ENCODE results near the gene PACS2.

Gene PACS2

DNA sequence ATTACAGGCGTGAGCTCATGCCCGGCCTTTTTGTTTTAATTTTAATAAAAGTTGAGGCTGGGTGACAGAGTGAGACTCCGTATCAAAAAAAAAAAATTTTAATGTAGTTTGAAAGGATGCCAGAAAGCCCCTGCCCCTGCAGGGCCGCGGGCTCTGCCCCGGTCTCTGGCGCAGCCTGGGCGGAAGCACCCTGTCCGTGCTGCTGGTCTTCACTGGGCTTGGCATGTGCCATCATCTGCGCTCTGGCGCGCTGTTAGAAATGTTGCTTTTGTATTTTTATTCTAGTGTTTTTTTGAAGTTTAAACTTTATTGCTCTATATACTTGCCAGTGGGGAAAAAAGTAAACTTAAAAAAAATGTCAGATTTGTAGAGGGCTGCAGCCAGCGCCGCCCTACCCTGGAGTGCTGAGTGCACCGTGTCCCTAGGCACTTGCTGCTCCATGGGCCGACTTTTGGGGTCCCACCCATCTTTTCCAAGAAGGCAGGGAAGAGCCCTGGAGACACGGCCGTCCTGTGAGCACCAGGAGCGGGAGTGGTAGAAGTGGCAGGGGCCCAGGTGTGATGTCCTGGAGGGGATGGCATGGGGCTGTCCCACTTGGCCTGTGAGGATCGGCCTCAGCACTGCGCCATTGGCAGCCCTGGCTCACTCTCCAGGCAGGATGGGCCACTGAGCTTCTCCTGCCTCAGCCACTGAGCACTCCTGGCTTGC lies 109.1 kb downstream of the PACS2 start:
- DNase-seq (ENCODE audit: low spot score) = no peak

DNA sequence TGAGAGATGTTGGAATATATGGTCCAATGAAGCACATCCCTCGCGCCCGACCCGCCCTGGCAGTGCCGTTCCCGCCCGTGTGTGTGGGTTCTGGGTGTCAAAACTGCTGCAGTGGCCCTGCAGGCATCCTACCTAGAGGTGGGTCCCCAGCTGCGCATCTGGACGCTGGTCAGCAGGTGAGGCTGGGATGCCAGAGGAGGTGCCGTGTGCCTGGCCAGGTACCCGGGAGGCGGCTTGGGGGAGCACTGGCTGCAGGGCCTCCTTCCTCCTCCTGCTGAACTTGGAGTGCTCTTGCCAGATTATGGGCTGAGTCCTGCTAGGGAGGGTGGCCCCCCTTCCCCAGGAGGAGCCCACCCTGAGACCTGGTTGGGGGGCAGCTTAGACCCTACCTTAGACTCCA lies 110.3 kb downstream of the PACS2 start:
- no peak for DNase-seq (ENCODE audit: low spot score)

DNA sequence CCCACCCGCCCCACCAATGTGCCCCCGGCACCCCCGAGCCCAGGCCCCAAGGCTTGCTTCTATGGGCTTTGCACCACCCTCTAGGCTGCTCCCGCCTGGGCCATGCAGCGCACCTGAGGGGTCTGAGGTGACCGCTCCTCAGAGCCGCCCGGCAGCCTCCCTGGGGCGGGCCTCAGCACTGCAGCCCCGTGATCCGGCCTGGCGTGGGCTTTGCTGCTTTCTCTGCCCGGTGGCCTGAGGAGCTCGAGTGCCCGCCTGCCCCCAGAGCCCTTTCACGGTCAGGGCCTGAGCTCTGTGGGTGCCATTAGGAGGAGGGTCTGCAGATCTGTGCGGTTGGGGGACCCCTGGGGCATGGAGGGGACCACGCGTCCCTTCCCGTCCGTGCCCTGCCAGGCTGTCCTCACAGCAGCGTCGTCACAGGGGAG lies 111.3 kb downstream of the PACS2 start:
- no peak for DNase-seq (ENCODE audit: low spot score)

DNA sequence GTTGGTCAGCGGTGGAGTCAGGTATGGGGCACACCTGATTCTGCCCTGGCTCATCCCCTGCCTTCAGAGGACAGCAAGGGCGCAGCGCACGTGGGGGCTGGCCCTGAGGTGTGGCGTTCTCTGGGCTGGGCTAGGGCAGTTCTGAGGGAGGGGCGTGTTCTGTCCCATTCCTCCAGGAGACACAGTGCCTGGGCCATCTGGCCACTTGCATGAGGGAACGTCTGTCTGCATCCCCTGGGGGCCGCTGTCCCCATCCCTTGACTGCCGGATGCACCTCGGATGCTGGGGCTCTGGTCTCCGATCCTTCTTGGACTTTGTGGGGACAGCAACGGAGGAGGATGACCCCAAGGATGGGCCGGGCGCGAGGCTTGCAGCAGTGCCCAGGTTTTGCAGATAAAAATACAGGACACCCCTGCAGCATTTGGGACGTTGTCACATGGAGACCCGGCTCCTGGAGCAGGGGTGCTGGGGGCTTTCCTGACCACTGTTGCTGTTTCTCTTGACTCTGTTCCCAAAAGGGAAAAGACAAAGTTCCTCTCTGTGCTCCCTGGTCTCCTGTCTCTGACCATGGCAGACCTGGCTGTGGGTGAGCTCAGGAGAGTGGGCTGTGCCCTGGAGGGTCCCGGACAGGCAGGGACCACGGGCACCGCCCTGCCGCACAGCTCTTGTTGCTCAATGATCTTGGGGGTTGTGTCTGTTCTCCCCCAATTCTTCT lies 112.0 kb downstream of the PACS2 start:
- no peak for DNase-seq (ENCODE audit: low spot score)

DNA sequence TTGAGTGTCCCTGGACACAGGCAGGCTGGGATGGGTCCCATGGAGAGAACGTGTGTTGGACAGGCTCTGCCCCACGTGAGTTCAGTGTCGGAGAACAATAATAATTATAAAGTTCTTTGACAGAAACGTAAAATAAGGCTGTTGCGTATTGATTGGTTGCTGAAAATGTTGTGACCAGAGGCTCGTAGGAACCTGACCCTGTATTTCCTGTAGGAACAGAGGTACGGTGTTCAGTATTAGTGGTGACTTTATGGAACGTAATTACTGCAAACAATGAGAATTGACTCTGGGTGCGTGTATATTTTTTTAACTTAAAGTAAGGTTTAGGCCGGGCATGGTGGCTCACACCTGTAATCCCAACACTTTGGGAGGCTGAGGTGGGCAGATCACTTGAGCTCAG lies 112.9 kb downstream of the PACS2 start:
- no peak for DNase-seq (ENCODE audit: low spot score)

DNA sequence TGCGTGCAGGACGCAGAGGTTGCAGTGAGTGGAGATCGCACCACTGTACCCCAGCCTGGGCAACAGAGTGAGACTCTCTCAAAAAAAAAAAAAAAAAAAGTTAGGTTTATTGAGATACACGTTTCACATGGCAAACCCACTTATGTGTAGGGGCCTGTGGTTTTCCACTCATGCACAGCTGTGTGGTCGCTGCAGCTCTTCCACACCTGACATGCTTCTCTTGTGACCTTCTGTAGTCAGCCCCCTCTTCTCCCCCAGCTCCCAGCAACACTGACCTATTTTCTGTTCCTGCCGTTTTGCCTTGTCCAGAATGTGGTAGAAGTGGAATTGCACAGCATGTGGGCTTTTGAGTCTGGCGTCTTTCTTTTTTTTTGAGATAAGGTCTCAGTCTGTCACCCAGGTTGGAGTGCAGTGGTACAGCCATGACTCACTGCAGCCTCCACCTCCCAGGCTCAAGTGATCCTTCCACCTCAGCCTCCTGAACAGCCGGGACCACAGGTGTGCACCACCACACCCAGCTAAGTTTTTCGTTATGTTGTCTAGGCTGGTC lies 113.5 kb downstream of the PACS2 start:
- DNase-seq (ENCODE audit: low spot score) = no peak

DNA sequence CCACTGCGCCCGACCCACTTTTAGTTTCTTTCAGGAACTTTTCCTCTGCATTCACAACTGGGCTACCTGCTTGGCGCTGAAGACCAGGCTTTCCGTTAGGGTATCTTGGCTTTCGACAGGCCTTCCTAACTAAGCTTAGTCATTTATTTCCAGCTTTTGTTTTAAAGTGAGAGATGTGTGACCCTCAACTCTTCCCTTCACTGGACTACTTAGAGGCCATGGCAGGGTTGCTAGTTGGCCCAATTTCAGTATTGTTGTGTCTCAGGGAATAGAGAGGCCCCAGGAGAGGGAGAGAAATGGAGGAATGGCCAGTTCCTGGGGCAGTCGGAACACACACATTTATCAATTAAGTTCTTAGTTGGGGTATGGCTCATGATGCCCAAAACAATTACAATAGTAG lies 115.5 kb downstream of the PACS2 start:
- no peak for DNase-seq (ENCODE audit: low spot score)

DNA sequence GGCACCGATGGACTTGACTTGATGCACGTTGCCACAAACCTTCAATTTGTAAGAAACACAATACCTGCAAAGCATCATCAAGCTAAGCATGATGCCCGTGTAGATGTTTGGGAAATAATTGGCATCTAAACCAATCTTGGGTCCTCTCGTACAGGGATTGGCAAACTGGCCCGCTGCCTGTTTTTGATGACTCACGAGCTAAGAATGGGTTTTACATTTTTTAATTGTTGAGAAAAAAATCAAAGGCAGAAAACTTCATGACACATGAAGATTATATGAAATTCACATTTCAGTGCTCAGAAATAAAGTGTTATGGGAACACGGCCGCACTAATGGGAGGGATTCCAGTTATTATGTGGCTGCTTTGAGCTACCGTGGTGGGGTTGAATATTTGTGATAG lies 116.0 kb downstream of the PACS2 start:
- peak; percentile 77 for DNase-seq (ENCODE audit: low spot score)

DNA sequence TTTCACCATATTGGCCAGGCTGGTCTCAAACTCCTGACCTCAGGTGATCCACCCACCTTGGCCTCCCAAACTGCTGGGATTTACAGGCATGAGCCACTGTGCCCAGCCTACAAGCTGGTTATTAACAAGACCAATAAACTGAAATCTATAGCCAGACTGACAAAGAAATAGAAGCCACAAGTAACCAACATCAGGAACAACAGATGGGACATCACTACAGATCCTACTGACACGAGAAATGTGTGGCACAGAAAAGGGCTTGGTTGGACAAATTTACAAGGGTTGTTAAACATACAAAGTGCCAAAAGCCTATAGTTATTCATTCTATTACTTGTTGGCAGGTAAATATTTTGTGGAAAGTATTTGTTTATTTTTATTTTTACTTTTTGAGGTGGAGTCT lies 116.7 kb downstream of the PACS2 start:
- no peak for DNase-seq (ENCODE audit: low spot score)

DNA sequence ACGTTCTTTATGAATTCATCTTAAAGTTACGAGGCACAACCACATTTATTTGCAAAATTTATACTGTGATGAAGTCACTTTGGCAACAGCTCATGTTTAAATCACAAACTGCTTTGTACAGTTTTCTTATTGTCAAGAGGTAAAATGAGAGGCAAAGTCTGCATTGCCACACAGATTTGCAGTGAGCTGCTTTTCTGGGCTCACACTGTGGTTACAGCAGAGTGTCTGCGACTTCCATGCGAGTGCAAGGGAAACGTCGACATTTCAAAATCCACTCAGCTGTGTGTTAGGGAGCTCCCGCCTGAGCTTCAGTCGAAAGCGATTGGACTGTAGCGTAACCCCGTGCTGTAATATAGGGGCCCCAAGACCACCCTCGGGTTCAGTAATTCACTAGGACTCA lies 118.1 kb downstream of the PACS2 start:
- DNase-seq (ENCODE audit: low spot score) = no peak

DNA sequence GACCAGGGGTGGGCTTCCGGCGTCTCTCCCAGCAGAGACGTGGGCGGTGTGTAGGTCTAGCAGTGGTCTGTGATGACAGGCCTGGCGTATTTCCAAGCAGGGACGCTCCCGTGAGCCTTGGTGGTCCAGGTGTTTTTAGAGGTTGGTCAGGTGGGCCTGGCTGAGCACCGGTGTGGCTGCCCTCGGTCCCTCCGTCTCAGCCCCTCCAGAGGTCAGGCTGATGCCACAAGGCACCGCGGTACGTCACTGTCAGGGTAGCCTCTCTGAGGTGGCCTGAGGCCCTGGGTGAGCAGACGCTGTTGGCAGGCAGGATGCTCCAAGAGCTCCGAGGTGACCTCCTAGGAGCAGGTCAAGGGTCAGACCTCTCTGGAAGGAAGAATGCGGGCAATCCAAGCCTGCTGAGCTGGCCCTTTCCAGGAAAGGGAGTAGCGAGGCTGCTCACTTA lies 118.6 kb downstream of the PACS2 start:
- no peak for DNase-seq (ENCODE audit: low spot score)

DNA sequence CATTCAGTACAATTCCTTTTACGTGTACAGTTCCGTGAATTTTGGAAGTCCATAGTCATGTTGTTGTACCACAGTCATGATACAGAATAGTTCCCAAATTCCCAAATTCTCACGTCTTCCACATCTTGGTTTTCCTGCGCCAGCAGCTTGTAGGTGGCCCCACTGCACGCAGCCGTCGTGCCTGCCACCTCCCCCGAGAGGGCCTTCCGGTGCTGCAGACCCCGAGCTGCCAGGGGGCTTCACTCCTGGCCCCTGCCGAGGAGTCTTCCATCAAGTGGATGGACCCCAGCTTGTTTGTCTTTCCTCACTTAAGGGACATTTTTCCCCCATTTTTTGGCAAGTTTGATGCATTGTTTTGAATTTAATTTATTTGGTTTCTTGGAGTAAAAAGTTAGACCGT lies 121.9 kb downstream of the PACS2 start:
- no peak for DNase-seq (ENCODE audit: low spot score)

DNA sequence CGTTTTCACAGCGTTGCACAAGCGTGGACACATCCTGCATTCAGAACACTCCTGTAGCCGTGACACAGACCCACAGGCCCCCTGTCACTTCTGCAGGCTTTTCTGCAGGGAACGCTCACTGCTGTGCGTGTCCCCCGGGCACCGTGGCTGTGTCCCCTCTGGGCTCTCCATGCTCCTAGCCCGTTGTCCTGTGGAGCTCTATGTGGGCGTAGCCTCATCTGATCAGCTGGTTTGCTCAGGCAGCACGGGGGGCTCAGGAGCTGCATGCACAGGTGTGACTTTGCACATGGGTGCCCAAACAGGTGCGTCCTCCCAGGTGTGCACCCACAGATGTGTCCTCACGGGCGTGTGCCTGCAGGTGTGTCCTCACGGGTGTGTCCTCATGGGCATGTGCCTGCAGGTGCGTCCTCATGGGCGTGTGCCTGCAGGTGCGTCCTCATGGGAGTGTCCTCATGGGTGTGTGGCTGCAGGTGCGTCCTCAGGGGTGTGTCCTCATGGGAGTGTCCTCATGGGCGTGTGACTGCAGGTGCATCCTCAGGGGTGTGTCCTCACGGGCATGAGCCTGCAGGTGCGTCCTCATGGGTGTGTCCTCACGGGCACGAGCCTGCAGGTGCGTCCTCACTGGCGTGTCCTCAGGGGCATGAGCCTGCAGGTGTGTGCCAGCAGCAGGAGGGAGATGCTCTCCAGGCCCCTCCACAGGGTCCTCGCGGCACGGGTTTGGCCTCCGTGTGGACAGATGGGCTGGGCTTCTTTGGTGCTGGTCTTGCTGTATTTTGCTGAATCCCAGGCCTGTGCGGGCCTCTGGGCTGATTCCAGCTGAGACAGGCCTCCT lies 122.6 kb downstream of the PACS2 start:
- no peak for DNase-seq (ENCODE audit: low spot score)

DNA sequence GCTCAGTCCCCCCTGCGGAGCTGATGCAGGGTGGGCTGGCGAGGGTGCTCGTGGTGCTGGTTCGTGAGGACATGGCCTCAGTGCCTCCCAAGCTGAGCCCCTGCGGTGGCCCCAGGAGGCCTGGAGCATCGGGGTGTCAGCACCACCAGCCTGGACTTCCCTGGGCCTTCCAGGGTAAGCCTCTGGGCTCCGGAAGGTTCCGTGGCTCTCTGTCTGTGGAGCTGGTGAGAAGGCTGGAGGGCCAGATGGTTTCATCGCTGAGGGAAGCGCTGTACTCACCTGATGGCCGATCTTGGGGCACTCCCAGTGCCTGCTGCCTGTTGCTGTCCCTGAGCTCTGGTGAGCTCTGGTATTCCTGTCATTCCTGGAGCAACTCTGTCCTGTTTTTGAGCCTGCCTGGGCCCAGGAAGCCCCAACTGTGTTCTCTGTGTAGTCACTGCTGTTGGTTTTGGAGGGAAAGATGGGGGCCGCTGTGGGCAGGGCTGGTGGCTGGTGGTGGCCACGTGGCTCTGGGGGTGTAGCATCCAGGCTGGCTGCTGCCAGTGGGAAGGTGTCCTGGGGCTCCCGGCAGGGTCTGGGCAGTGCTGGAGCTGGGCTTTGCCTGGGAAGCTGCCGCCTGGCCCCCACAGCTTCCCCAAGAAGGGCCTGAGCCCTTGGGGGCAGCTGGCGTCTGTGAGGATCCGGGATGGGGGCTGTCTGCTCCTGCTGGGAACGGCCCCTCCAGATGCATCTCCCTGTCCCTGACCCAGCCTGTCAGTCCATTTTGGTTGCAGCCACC lies 123.4 kb downstream of the PACS2 start:
- DNase-seq (ENCODE audit: low spot score) = no peak

DNA sequence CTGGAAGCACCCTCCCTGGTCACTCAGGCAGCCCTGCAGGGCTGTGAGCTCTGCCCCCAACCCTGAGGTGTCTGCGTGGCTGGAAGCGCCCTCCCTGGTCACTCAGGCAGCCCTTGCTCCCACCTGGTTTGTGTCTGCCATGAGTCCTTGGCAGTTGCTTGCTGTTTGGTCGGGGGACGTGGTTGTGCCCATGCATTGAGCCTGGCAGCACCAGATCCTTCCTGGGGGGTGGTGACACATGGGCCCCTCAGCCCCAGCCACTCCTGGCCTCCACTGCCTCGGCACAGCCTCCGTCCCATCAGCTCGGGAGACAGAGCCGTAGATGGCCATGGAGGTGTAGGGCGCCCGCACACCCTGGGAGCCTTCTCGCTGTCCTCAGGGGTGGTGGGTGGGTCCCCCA lies 124.6 kb downstream of the PACS2 start:
- no peak for DNase-seq (ENCODE audit: low spot score)

DNA sequence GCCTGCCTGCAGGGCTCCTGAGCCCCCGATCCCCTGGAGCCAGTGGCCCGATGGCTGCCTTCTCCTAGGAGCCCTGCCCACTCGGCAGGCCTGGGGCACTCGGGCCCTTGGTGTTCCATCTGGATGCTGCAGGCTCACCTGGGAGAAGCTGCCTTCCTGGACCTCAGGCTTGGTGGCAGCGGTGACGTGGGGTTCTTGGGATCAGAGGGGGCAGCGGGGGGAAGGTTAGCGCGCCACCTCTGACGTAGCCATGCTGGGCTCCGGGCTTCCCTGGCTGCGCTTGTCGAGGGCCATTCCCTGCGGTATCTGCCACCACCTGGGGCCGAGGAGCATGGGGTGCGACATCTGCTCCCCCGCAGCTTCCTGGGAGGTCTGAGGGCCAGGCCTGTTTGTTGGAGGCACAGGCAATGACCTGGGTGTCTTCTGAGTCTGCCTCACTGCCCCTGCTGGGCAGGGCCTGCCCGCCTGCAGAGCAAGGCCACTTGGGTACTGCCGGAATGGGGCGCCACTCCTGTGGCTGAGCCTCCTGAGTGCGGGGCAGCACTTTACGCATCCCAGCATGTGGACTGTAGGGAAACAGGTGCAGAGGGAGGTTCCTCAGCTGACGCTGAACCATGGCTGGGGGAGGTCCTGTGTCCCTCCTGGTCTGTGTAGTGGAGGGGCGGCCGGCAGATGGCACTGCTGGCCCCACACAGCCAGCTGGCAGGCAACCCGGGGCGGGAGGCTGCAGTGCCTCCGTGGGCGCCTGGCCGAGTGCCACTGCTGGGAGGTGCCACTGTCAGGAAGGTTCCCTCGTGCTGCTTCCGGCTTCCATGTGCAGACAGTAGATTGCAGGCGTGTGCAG lies 125.4 kb downstream of the PACS2 start:
- DNase-seq (ENCODE audit: low spot score) = peak; percentile 27

DNA sequence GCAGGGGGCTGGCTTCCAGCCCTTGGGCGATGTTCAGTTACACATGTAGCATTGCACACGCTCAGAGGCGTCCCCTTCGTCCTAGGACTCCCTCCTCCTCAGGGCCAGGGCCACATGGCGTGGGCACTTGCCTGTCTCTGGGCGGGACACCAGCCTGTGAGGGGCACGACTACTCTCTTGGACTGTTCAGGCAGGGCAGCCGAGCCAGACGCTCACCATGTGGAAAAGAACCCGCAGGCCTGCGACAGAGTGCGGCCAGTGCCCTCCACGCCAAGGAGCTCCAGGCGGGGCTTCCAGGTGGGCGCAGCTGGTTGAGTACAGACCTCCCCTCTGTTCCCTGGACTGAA lies 126.0 kb downstream of the PACS2 start:
- no peak for DNase-seq (ENCODE audit: low spot score)

DNA sequence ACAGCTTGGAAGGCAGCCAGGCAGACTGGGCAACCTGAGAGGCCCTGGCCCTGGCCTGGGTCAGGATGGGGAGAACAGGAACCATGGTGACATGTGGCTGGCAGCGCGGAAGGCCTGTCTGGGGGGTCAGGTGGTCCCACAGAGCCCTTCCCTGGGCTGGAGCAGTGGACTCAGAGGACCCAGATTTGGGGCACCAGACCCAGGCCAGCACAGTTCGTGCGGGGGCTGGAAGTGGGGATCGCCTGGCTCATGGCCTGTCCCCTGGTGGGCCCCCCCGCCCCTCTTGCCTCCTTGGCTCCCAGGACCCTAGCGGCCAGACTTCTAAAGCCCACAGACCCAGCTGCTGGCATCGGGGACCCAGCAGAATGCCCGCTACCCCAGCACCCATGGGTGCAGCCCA lies 126.4 kb downstream of the PACS2 start:
- no peak for DNase-seq (ENCODE audit: low spot score)

DNA sequence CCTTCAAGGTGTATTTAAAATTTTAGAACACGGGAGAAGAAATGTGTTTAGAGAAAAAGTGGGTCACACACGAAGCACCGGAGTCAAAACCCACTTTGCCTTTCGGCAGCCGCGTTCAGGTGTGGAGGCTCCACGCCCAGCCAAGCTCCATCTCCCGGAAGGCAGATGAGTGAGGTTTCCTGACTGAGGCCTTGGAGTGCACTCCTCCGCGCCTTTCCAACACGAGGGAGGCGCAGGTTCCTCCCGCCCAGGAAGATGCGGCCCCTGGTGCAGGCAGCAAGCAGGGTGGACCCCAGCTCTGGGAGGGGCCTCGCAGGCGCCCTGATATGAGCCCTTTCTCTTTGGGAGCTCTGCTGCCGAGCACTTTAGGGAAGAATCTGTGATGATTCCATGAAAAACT lies 127.6 kb downstream of the PACS2 start:
- DNase-seq (ENCODE audit: low spot score) = no peak

DNA sequence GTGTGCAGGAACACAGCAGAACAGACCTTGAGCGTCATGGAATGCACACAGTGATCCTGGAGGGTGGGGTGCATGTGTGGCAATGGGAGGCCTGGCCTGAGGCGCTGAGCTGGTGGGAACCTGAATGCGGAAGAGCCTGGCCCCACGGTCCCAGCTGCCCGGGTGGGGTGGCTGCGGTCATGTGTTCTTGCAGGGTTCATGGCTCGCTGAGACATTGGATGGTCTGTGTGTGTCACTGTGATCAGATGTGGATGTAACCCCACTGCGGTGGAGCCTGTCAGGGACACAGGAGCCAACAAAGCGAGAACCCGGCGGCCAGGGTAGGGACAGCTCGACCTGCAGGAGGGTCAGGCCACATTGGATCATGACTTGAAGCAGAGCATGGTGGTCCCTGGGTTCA lies 128.3 kb downstream of the PACS2 start:
- no peak for DNase-seq (ENCODE audit: low spot score)

DNA sequence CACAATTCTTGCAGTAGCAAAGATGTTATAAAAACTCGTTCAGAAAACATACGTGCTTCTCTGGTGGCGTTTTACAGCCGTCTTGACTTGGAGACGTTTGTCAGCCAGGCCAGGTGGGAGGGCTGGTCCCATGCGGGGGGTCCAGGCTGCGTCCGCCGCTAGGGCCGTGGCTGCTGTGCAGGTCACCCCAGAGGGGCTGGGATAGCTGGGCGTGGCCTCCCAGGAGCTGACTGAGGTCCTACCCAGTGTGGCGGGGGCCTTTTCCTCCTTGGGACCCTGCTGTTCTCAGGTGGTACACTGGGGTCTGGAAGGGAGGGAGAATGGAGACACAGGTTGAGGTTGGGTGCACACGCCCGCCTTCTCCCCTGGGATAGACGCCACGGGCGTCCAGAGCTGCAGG lies 130.3 kb downstream of the PACS2 start:
- DNase-seq (ENCODE audit: low spot score) = no peak

All from AG08395 (cell line).